Spleen (tissue), 7 donors: ENCODE measurements around the gene CLEC16A.

Experiments
- CTCF ChIP-seq, 11 experiments: fragments of 200-600 bp in 7 of 11; fragments of 450-650 bp in 4 of 11; sonication (generic) in 4 of 11; IDR thresholded peaks in 8 of 11; conservative IDR thresholded peaks in 3 of 11; 1 replicate in 7 of 11; 2 replicates in 4 of 11; pipeline versions ENCODE4 v1.4.0 to v1.8.0; 2016 to 2021; ENCODE audit warnings: antibody characterized with exemption in 11 of 11, inconsistent platforms in 4 of 11, mild to moderate bottlenecking in 1 of 11
- POLR2A ChIP-seq, 3 donors: fragments of 450-650 bp; IDR thresholded peaks; one replicate each; pipeline ENCODE4 v1.5.1; 2017; ENCODE audit warnings: antibody characterized with exemption in 3 of 3, mild to moderate bottlenecking in 1 of 3
- POLR2AphosphoS5 ChIP-seq, 3 donors: sonication (generic); formaldehyde crosslinking; IDR thresholded peaks; one replicate each; pipeline ENCODE4 v1.5.1; 2017; ENCODE audit warnings: antibody characterized with exemption in 3 of 3
- donor health status: DM: no; HTN: no; CAD: no; lungs with moderate emphysema.
- donor health status: DM: no; HTN: no; CAD: no.
- donor health status: DM: no; HTN: no; CAD: no.

DNA sequence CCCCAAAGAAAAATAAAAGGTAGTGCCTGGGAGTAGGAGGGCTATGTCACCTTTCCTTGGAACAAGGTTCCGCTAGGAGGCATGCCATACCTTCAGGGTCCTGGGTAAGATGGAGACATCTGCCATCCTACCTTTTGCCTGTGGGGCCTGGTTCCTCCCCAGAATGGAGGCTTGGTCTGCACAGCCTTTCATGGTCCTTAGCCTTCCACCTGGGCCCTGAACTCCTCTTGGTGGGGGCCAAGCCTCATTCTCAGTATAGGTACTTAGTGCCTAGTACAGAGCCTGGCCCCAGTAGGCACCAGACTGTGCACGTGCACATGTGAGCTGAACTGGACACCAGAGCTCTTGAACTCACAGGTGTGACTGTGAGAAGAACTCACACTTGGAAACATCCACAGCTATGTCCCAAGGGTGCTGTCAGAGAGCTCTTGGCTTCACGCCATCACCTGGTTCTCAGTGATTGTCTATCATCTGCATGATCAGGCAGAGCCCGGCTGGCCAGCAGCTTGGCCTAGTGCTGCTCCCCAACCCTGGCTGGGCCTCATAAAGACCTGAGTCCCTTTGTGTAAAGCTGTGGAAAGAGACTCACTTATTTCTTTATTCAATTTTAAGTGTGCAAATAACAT lies 168.5 kb downstream of the CLEC16A start:
- TF ChIP-seq CTCF (IDR thresholded peaks at IDR 0.05 in 8 of 11, conservative IDR thresholded peaks at IDR 0.05 in 3 of 11) = no peak
- no peak for TF ChIP-seq POLR2A (IDR thresholded peaks at IDR 0.05)
- no peak for TF ChIP-seq POLR2AphosphoS5 (IDR thresholded peaks at IDR 0.05)
